GM18511 (cell line): ENCODE results near the gene LAMC2.

Experiments used
- ATAC-seq: cut with Tn5 transposase; IDR thresholded peaks from one replicate; pipeline ENCODE4 v1.9.1; 2021; ENCODE audit warnings: mild to moderate bottlenecking, moderate library complexity; ENCODE audit not compliant: unreplicated experiment

The LAMC2 gene

DNA sequence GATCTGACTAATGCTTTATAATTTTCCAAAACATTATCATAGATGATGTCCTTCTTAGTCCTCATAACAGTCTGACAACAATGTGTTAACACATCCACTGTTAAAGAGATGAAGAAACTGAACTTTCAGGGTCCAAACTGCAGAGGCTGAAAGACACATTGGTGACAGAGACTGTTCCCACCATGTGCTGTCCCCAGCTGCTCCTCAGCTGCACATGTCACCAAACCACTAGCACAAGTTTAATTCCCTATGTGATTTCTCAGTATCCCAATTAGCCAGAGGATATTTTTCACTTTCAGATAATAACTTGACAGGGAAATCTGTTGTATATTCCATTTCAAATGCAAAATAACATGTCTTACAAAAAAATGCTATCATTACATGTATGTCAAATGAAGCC, 24.6 kb downstream of the LAMC2 start:
- ATAC-seq: no peak

DNA sequence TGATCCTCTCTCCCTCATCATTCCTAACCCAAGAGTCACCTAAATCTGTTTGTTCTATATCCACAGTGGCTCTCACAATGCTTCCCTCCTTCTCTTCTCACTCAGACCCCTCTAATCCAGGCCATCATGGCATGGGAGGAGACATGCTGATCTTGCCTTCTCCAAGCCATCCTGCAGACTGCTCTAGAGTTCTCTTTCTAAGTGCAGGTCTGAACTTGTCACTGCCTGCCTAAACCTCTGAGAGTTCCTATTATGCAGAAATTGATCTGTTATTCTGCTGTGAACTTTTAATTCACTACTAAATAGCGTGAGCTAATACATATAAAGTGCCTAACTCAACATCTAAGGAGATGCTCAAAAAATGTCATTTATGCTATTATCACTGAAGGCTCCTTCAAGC, 26.8 kb downstream of the LAMC2 start:
- no peak for ATAC-seq

DNA sequence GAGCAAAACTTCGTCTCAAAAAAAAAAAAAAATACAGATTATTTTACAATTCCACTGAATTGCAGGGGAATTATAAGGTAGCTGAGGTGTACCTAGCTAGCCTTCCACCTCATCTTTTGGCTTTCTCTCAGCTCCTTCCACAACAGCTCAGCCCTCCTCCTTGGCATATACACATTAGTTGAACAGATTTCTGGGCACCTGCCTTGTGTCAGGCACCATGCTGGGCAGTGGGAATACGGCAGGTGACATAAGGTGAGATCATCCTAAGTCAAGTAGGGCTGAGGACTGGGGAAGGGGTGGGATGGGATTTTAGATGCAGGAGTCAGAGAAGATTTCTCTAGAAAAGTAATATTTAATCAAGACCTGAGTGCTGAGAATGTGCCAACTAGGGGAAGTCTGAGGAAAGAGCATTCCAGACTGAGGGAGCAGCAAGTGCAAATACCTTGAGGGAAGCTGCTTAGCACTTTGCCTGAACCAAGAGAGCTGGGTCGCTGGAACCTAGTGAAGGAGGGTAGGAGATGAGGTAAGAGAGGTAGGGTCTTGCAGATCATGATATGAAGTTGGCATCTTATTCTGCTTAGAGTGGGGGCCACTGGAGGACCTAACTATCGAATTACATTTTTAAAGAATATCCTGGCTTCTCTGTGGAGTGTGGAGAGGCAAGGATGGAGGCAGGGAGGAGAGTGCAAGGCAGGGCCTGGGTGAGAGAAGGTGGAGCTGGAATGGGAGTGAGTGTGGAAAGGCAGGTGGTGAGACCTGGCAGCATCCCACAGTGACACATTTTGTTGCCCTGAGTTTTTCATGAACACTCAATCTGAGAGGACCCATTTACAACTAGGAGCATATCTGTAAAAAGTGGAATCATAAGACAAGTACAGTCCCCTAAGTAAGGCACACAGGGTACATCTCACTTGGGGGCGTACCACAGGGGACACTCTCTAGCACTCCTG, 28.2 kb downstream of the LAMC2 start:
- ATAC-seq: no peak

DNA sequence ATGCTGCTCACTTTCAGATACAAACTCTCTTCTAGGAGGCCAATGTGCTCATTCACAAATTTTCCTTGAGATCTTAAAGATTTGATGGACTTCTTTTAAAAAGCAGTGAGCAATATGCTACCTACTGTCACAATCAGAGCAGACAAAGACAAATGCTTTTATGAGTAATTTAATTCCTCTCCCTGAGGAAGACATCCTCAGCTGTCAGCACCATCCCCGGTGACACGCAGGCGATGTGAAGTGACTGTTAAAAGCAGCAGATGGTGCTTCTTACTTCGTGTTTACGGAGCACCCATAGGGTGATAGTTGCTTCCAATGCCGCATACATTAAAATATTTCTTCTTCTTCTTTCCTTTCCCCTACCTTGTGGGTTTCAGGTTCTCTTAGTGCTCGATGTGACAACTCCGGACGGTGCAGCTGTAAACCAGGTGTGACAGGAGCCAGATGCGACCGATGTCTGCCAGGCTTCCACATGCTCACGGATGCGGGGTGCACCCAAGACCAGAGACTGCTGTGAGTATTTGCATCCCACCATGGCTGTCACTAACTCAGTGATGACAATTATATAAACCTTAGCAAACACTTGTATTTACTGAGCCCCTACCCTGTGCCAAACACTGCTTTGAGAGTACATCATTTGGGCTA, 29.1 kb downstream of the LAMC2 start:
- ATAC-seq: no peak

- no peak for ATAC-seq
These were observed 29.9 kb downstream of the LAMC2 start for GRCh38 chr1:183215936-183216335.

- no peak for ATAC-seq
These were observed 32.1 kb downstream of the LAMC2 start for GRCh38 chr1:183218027-183218618.

DNA sequence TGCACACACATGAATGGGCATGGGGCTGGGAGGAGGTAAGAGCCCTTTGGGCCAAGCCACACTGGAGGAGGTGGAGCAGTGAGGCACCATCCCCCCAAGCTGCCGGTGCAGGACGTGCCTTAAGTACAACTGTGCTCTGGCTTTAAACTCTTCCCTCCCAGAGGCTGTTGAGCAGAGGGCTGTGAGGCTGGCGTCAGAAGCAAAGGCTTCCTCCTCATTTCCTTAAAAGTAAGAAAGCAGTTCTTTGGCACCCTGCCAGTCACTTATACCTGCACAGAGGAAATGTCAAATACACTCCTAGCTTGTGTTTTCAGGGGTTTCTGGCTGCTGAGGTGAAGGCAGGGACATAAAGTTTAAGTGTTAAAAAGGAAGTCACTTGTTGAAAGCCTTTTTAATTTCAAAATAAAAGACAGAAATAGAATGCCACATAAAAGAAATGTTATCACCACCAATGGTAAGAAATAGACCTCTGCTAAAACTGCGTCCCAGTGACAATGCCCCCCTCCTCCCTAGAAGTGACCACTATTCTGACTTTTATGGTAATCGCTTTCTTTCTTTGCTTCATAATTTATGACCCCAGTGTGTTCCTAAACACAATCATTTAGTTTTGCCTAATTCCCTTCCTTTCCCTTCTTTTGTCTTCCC, 33.0 kb downstream of the LAMC2 start:
- peak; percentile 46 for ATAC-seq

GRCh38 chr1:183219616-183220009, 33.5 kb downstream of the LAMC2 start:
- ATAC-seq: no peak

- ATAC-seq: no peak
These were observed 36.8 kb downstream of the LAMC2 start for GRCh38 chr1:183222909-183223308.

GRCh38 chr1:183223467-183223866, 37.4 kb downstream of the LAMC2 start:
- no peak for ATAC-seq

- ATAC-seq: no peak
These were observed 40.3 kb downstream of the LAMC2 start for GRCh38 chr1:183226361-183226760.

DNA sequence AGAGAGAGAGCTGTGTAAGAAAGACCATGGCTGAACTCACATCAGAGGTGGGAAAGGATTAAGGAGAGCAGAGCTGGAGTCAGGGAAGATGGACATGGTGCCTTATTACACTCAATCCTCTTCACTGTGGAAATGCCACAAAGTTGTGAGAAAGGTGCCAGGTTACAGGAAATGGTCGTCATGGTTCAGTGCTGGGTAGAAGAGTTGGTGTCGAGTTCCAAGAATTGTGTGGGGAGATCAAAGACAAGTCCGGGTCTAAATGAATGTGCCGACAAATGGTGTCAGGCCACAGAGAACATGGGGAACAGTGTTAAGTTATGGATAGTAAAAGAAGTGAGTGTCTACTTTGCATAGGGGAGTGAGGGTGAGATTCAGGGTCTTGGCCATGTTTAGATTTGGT, 40.9 kb downstream of the LAMC2 start:
- ATAC-seq: no peak

- peak; percentile 61 for ATAC-seq
These were observed 41.6 kb downstream of the LAMC2 start for GRCh38 chr1:183227422-183228346.

DNA sequence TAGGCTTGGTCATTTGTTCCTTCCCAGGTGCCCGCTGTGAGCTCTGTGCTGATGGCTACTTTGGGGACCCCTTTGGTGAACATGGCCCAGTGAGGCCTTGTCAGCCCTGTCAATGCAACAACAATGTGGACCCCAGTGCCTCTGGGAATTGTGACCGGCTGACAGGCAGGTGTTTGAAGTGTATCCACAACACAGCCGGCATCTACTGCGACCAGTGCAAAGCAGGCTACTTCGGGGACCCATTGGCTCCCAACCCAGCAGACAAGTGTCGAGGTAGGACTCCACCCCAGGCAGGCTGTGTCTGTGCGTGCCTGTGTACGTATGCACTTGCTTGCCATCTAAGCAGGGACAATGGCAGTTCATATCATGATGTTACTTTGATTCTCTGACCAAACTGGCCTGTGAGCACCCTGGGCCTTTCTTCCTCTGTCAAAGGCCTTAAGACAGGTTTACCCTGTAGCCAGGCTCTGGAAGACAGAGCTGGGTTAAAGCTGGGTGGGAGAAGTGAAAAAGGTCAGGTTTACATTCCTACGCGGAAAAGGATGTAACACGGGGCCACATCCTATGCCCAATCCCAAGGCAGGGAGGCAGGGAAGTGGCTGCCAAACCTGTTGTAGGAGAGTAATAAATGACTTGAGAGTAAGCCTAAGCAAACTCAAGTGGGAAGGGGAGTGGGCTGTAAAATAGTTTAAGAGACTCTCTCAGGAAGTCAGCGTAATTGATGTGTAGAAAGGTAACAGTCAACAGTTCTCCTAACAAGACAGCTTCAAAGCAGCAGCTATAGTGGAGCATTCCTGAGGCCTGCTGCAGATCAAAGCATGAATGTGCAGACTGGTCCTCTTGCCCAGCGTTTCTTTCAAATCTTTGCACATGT, 42.5 kb downstream of the LAMC2 start:
- no peak for ATAC-seq

GRCh38 chr1:183230413-183230812, 44.3 kb downstream of the LAMC2 start:
- ATAC-seq: no peak

- no peak for ATAC-seq
These were observed 45.5 kb downstream of the LAMC2 start for GRCh38 chr1:183231545-183231944.

GRCh38 chr1:183233113-183233512, 47.0 kb downstream of the LAMC2 start:
- no peak for ATAC-seq

GRCh38 chr1:183234660-183235476, 48.8 kb downstream of the LAMC2 start:
- ATAC-seq: no peak
